ENCODE measurements around the gene ZNF500.

Gene ZNF500

GRCh38 chr16:4734730-4735535, 32.0 kb downstream of the ZNF500 start:
- intact Hi-C loops (cut with DNase I; ENCODE audit: low total_unique reads): no loop called here
- Histone ChIP-seq H3K4me1 (peaks cover 0 to 18% (median 11%) of the 10 kb centered on the region in 4 donors), H3K9me3 (no peaks in the 10 kb centered on the region), H3K27ac (peak overlapping the region; percentile 76 to 81), H3K27me3 (no peaks in the 10 kb centered on the region), H3K36me3 (peaks cover 0 to 13% (median 13%) of the 10 kb centered on the region in 3 donors), H3K4me3 (peak overlapping the region; percentile 76 to 83)
- no peak for TF ChIP-seq CTCF (IDR thresholded peaks at IDR 0.05)
- peak; percentile 89 to 93 for DNase-seq

GRCh38 chr16:4734063-4734729, 32.8 kb downstream of the ZNF500 start, which contains the start of the genes ANKS3 and DNAAF8:
Gene ANKS3, minus strand, starts transcription at chr16:4734271. Its CDS starts 4,122 bp downstream, at chr16:4730149.
Gene DNAAF8, plus strand, starts transcription at chr16:4734537. Its CDS starts 1,978 bp downstream, at chr16:4736515.
- TF ChIP-seq CTCF (IDR thresholded peaks at IDR 0.05): no peak
- Histone ChIP-seq H3K4me1 (peaks cover 0 to 18% (median 11%) of the 10 kb centered on the region in 4 donors), H3K27ac (peak within 1 kb of the TSS; percentile 76 to 81), H3K27me3 (no peaks in the 10 kb centered on the region), H3K4me3 (peak within 1 kb of the TSS; percentile 76 to 83), H3K36me3 (peaks cover 7 to 21% (median 21%) of the 10 kb centered on the region in 3 donors), H3K9me3 (no peaks in the 10 kb centered on the region)
- peak; percentile 98 to 99 for DNase-seq
- intact Hi-C loops (cut with DNase I; ENCODE audit: low total_unique reads): no loop called here

- intact Hi-C loops (cut with DNase I; ENCODE audit: low total_unique reads): no loop called here
- peak overlapping the region; percentile 76 to 83 for H3K4me3 ChIP-seq
- peak overlapping the region; percentile 76 to 81 for H3K27ac ChIP-seq
- DNase-seq: no peak
- no peaks in the 10 kb centered on the region for H3K9me3 ChIP-seq
- peaks cover 0 to 18% (median 11%) of the 10 kb centered on the region in 4 donors for H3K4me1 ChIP-seq
- H3K27me3 ChIP-seq: no peaks in the 10 kb centered on the region
- TF ChIP-seq CTCF (IDR thresholded peaks at IDR 0.05): no peak
- H3K36me3 ChIP-seq: peaks cover 9 to 26% (median 25%) of the 10 kb centered on the region in 3 donors
Observed at GRCh38 chr16:4733747-4734062, 33.3 kb downstream of the ZNF500 start.

- no peaks in the 10 kb centered on the region for H3K27me3 ChIP-seq
- no peak for DNase-seq
- no peaks in the 10 kb centered on the region for H3K9me3 ChIP-seq
- TF ChIP-seq CTCF (IDR thresholded peaks at IDR 0.05): no peak
- peaks cover 0 to 18% (median 11%) of the 10 kb centered on the region in 4 donors for H3K4me1 ChIP-seq
- intact Hi-C loops (cut with DNase I; ENCODE audit: low total_unique reads): no loop called here
- peak overlapping the region; percentile 76 to 81 for H3K27ac ChIP-seq
- H3K36me3 ChIP-seq: peaks cover 9 to 30% (median 30%) of the 10 kb centered on the region in 3 donors
- peak overlapping the region; percentile 76 to 83 for H3K4me3 ChIP-seq
Observed at GRCh38 chr16:4733211-4733742, 33.7 kb downstream of the ZNF500 start.

- no peak for TF ChIP-seq CTCF (IDR thresholded peaks at IDR 0.05)
- Histone ChIP-seq H3K9me3 (no peaks in the 10 kb centered on the region), H3K4me1 (peaks cover 0 to 11% (median 5%) of the 10 kb centered on the region in 4 donors), H3K36me3 (peaks cover 25 to 64% (median 49%) of the 10 kb centered on the region in 3 donors), H3K27ac (no peak overlapping the region), H3K4me3 (no peak overlapping the region), H3K27me3 (no peaks in the 10 kb centered on the region)
- DNase-seq: no peak
- intact Hi-C loops (cut with DNase I; ENCODE audit: low total_unique reads): no loop called here
Observed at GRCh38 chr16:4729876-4730275, 37.1 kb downstream of the ZNF500 start.

Measured in tibial artery (tissue), 4 donors.